ENCODE results near the gene OR2D3.
"Not testable (repeated sequence)": the region's sequence is repeated elsewhere in the genome, so short reads cannot be mapped to it uniquely, and the experiment has no call there.

OR2D3 gene

DNA sequence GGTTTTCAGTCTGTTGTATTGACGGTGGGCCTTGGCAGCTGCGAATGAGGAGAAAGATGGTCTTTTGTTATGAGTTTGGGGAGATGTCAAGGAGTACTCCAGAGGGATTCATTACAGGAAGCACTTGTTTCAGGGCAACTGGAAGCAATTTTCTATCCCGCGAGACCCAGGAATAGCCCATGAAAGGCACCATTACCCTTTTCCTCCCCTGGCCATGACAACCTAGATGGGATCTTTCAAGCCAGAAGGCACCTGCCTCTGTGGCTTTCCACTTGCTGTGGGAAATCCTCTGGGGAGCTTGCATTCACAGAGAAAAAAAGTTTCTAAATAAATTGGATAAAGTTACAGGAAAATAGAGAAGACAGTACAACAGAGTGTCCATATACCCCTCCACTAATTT is 8.1 kb downstream of the OR2D3 start:
- peak; percentile 24 for DNase-seq

DNA sequence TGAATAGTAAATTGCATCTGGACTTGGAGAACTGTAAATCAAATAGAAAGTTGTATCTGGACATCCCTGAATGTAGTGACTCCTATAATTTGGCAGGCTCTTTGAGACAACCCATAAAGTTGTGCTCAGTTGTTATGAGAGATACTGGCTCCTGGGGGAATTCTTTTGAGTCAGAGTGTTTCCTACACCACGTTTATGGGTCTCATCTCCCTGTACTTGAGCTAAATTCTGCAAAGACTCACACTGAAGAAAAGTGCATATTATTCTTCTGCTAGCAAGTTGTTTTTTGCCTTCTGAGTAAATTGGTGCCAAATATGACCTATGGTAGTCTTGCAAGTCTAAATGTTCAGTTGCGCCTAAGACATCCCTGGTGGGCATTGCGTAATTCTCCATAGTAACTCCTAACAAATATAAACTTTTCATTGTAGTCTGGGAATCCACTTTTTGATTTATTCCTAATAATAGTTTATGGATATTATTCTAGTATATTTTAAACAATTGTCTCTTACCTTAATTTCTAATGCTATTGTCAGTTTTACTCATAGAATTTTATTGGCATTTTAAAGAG is 10.4 kb downstream of the OR2D3 start:
- DNase-seq, result no peak

- DNase-seq, result no peak
Measured at GRCh38 chr11:6932145-6932544, 11.3 kb downstream of the OR2D3 start.

GRCh38 chr11:6941970-6942369 is 21.2 kb downstream of the OR2D3 start:
- no peak for DNase-seq

GRCh38 chr11:6943131-6943530 is 22.3 kb downstream of the OR2D3 start:
- DNase-seq, result no peak

DNA sequence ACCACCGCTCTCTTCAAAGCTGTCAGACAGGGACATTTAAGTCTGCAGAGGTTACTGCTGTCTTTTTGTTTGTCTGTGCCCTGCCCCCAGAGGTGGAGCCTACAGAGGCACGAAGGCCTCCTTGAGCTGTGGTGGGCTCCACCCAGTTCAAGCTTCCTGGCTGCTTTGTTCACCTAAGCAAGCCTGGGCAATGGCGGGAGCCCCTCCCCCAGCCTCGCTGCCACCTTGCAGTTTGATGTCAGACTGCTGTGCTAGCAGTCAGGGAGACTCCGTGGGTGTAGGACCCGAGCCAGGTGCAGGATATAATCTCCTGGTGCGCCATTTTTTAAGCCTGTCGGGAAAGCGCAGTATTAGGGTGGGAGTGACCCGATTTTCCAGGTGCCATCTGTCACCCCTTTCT is 33.4 kb downstream of the OR2D3 start:
- DNase-seq, result not testable (repeated sequence)

DNA sequence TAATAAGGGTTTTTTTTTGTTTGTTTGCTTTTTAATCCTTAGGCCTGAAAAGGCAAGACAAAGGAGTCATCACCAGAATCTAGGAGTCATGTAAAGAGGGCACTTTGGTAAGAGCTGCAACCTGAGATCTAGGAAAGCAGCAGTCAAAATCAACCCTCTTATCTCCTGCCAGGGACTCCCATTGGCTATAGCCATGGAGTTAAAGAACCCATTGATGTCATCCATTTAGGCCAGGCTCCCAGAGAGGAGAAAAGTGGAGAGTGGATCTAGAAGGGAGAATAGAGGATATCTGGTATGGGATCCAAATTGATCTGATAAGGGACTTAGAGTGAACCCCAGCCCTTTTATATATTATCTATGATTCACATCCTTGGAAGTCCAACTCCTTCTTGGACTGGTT is 41.3 kb downstream of the OR2D3 start:
- no peak for DNase-seq

- DNase-seq, result no peak
Measured at GRCh38 chr11:6962673-6963072, 41.9 kb downstream of the OR2D3 start.

DNA sequence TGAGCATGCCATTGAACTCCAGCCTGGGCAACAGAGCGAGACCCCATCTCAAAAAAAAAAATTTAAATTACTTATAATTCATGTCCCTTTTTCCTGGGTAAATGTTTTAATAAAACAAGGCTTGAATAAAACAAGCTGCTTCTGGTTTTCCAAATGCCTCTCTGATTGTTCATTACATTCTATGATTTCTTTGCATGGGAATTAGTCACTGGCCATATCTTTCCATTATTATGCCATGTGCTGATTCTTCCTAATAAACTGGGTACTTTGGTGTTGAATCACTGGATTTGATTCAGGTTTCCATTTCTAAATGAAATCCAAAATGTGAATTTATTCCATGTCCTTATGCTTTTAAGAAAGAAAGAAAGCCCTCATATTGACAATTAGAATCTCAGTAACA is 48.0 kb downstream of the OR2D3 start:
- DNase-seq, result no peak

- not testable (repeated sequence) for DNase-seq
Measured at GRCh38 chr11:6969854-6970253, 49.1 kb downstream of the OR2D3 start.

All from NCI-H1105 treated with DMSO at 0.1 percent for 48 hours (cell line).